GM19395 (cell line): ENCODE results near the gene ZNF783.
"Not testable (repeated sequence)": the region's sequence is repeated elsewhere in the genome, so short reads cannot be mapped to it uniquely, and the experiment has no call there.

ENCODE experiments used
- ATAC-seq: cut with Tn5 transposase; IDR thresholded peaks from one replicate; pipeline ENCODE4 v1.9.1; 2021; ENCODE audit warnings: mild to moderate bottlenecking, moderate library complexity; ENCODE audit not compliant: unreplicated experiment

ZNF783 gene

DNA sequence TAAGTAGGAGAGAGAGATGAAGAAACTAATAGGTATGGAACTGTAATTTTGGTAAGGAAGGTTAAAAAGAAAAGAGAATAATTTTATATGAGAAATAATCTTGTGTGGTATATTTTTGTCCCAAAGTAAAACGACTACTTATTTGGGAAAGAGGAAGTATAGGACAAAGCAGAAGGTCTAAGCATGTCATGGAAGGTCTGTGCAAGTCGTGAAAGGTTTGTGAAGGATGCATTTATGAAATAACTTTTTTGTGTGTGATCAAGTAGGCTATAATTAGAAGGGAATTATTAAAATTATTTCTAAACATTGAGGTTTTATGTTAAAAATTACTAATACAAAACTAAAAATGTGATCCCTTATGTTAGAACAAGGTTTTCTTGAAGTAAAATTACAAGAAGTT is 63.3 kb downstream of the ZNF783 start:
- ATAC-seq: no peak

DNA sequence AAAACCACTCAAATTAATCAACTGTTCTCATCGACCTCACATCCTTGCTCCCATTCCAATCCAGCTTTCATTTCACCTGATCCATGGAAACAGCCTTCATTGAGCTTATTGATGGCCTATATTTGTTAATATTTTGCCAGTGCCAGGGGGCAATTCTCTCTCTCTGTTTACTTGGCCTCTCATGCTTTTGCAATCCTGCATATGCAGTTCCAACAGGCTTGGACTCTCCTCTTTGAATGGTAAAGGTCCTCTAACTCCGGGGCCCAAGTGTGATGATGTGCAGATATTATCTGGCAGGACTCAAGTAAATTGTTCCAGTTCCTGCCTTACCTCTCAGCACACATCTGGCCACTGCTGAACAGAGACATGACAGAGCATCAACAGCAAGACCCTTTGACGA is 67.3 kb downstream of the ZNF783 start:
- ATAC-seq: no peak

DNA sequence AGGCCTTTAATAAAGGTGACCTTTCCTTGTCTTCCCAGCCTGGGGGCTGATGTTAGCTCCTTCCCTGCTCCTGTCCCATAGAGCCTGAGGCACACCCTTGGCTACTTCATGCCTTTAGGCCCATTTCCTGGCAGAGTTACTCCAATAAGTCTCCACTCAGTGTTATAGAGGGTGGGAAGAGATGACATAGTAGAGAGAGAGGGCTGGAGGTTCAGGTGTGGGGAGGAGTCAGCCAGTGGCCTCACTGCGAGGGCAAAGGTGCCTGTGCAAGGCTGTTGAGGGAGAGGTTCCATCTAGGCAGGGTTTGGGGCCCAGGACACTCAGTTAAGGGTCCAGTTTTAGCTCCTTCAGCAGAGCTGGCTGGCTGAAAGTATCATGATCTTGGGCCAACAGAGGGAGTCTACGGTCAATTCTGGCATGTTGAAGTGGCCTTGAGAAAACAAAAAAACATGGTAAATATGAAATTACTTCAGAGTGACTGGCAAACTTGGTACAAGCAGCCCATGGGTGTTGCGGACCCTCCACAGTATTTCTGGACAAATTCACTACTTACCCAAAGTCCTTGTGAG is 67.9 kb downstream of the ZNF783 start:
- no peak for ATAC-seq

DNA sequence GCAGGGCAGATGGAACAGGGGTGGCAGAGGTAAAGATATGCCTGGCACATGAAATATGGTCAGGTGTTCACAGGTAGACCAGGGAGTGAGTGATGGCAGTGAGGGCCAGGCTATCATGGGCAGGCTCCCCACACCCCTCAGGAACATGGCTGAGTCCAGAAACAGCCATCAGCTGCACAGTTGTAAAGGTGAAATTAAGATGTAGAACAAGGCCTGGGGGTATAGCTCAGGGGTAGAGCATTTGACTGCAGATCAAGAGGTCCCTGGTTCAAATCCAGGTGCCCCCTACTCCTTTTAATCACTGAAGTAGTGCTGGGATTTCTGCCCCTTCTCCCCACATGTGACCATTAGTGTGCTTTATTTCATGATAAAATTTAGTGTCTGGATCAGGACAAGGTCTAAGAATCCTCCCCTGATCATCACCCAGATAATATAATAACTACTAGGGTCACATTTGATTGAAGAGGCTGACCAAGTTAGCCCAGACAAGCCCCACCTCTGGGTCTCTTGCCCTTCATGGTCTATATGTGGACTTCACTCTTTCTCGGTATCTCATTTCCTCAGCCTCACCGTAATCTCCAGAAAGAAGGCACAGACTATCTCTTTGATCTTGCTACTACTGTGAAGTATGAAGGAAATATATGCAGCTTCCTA is 69.0 kb downstream of the ZNF783 start:
- ATAC-seq: no peak

DNA sequence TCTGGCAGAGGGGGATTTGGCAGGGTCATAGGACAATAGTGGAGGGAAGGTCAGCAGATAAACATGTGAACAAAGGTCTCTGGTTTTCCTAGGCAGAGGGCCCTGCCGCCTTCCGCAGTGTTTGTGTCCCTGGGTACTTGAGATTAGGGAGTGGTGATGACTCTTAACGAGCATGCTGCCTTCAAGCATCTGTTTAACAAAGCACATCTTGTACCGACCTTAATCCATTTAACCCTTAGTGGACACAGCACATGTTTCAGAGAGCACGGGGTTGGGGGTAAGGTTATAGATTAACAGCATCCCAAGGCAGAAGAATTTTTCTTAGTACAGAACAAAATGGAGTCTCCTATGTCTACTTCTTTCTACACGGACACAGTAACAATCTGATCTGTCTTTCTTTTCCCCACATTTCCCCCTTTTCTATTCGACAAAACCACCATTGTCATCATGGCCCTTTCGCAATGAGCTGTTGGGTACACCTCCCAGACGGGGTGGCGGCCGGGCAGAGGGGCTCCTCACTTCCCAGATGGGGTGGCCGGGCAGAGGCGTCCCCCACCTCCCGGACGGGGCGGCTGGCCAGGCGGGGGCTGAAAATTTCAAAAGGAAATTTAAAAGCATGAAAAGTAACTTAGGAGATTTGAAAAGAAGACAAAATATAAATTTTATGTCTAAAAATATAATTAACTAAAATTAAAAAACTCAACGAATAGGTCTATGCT is 70.8 kb downstream of the ZNF783 start:
- not testable (repeated sequence) for ATAC-seq

DNA sequence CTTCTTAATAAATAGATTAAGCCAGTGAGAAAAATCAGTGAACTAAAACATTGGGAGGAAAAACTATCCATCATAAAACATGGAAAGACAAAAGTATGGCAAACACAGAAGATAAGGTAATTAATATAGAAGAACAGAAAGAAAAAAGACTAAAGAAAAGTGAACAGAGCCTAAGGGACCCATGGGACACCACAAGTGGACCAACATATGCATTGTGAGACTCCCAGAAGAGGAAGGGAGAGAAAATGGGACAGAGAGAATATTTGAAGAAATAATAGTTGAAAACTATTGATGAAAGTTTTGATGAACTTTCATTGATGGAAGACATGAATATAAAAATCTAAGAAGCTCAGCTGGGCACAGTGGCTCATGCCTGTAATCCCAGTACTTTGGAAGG is 71.3 kb downstream of the ZNF783 start:
- ATAC-seq: no peak

DNA sequence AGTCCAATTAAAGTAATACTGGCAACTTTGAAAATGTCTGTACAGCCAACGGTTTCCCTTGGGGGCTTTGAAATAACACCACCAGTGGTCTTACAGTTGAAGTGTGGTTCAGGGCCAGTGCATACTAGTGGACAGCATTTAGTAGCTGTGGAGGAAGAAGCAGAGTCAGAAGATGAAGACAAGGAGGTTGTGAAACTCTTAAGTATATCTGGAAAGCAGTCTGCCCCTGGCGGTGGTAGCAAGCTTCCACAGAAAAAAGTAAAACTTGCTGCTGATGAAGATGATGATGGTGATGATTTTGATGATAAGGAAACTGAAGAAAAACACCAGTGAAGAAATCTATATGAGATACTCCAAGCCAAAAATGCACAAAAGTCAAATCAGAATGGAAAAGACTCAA is 72.2 kb downstream of the ZNF783 start:
- ATAC-seq: no peak
